CD4-positive, alpha-beta T cell treated with Interleukin-4 for 4 hours (primary cell): ENCODE results near the gene HTATSF1.

ENCODE experiments used
- DNase-seq: peaks from one replicate; pipeline ENCODE4 v3.0.0-alpha.2; 2020

Gene HTATSF1

GRCh38 chrX:136497556-136498052, at the start of gene HTATSF1:
HTATSF1 (plus strand) TSS chrX:136497592; CDS start chrX:136497685, 93 bp downstream.
- DNase-seq, result no peak

GRCh38 chrX:136447968-136448367, 49.4 kb upstream of the HTATSF1 start:
- DNase-seq, result no peak

- no peak for DNase-seq
These were observed 47.2 kb upstream of the HTATSF1 start for GRCh38 chrX:136450050-136450830.

GRCh38 chrX:136452614-136453013, 44.8 kb upstream of the HTATSF1 start:
- DNase-seq, result no peak

- no peak for DNase-seq
These were observed 44.3 kb upstream of the HTATSF1 start for GRCh38 chrX:136453114-136453513.

GRCh38 chrX:136453771-136454170, 43.6 kb upstream of the HTATSF1 start:
- DNase-seq, result no peak

- no peak for DNase-seq
These were observed 41.3 kb upstream of the HTATSF1 start for GRCh38 chrX:136456133-136456532.

GRCh38 chrX:136457303-136457917, 40.0 kb upstream of the HTATSF1 start:
- no peak for DNase-seq

- DNase-seq, result no peak
These were observed 32.8 kb upstream of the HTATSF1 start for GRCh38 chrX:136464589-136464988.

- DNase-seq, result no peak
These were observed 30.1 kb upstream of the HTATSF1 start for GRCh38 chrX:136467303-136467702.

- no peak for DNase-seq
These were observed 28.8 kb upstream of the HTATSF1 start for GRCh38 chrX:136468391-136469103.

- DNase-seq, result no peak
These were observed 23.7 kb upstream of the HTATSF1 start for GRCh38 chrX:136473663-136474062.

GRCh38 chrX:136475236-136475635, 22.2 kb upstream of the HTATSF1 start:
- no peak for DNase-seq

GRCh38 chrX:136476501-136476900, 20.9 kb upstream of the HTATSF1 start:
- DNase-seq, result no peak

GRCh38 chrX:136477026-136477425, 20.4 kb upstream of the HTATSF1 start:
- no peak for DNase-seq

- DNase-seq, result no peak
These were observed 17.0 kb upstream of the HTATSF1 start for GRCh38 chrX:136480383-136480782.

GRCh38 chrX:136487647-136488046, 9.7 kb upstream of the HTATSF1 start, which contains the start of gene BRS3:
BRS3 (plus strand) TSS chrX:136487947; CDS start chrX:136488115, 168 bp downstream.
- no peak for DNase-seq

GRCh38 chrX:136488706-136489105, 8.7 kb upstream of the HTATSF1 start:
- DNase-seq, result no peak

- no peak for DNase-seq
These were observed 5.6 kb upstream of the HTATSF1 start for GRCh38 chrX:136491832-136492231.

- no peak for DNase-seq
These were observed 4.4 kb upstream of the HTATSF1 start for GRCh38 chrX:136493011-136493410.

GRCh38 chrX:136495043-136495442, 2.3 kb upstream of the HTATSF1 start:
- DNase-seq, result no peak

- DNase-seq, result no peak
These were observed 1.1 kb upstream of the HTATSF1 start for GRCh38 chrX:136496186-136496763.
